NCI-H69 (cell line): ENCODE results near the gene SAMD10.
"Not testable (repeated sequence)": the region's sequence is repeated elsewhere in the genome, so short reads cannot be mapped to it uniquely, and the experiment has no call there.

Experiments used
- DNase-seq: peaks from one replicate; lab custom pipeline; 2025; lab: John Stamatoyannopoulos, UW

Gene SAMD10

DNA sequence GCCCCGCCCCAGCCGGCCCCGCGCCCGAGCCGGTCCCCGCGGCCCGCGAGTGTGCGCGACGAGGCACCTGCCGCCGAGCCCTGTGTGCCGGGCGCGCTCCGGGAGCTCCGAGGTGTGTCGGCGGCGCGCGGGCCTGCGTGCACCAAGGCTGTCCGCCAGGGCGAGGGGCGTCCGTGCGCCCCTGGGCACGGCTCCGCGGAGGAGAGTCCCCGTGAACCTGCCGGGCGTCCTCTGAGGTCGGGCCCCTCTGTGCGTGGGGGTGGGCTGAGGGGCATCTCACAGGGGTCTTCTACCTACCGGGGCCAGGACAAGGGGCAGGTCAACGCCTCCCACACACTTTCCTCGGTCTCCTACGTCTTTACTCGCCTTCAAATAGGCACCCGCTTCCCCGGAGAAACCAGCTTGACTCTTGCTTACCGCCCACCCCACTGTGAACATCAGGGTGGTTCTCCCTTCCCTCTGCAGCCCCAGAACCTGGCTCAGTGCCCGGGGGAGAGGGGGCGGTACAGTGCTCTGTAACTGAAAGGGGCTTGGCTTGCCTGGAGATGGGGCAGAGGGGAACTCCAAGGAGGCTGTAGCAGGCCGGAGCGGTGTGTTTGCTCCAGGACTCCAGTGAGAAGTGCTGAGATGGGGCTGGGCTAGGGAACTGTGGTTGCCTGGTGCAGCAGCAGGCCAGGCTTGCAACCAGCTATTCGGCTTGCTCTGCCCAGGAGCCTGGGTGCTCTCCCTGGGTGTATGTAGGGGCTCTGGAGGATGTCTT is at the start of gene SAMD10:
TSS of gene SAMD10 (minus strand) at position 86 of the 760 bp plus-strand sequence. CDS start 175 bp downstream, outside the sequence.
- DNase-seq = peak; percentile 79

DNA sequence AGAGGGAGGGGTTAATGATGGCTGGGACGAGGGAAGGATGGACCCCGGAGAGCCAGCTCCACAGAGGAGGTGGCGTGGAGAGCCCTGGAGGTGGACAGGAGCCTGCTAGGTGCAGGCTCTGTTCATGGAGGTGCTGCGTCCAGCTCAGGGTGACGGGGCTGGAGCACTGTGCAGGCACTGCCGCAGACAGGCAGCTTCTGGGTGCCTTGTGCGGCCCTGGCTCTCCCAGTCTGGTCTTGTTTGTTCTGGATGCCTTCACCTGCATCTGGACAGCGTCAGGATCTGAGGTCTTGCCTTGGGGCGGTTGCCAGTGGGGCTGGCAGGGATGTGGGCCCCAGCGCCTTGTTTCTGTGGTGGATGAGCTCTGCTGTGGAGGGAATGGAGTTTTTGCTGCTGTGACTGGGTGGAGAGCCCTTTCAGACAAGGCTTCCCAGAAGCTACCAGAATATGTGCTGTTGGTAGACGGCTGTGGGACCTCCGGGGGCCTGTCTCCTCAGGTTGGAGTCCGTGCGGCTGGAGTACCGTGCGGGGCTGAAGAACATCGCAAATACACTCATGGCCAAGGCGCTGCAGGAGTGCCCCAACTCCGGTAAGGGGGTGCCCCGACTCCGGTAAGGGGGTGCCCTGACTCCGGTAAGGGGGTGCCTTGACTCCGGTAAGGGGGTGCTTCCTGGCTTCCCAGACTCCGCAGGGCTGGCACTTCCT is 48.7 kb upstream of the SAMD10 start:
- DNase-seq = no peak

DNA sequence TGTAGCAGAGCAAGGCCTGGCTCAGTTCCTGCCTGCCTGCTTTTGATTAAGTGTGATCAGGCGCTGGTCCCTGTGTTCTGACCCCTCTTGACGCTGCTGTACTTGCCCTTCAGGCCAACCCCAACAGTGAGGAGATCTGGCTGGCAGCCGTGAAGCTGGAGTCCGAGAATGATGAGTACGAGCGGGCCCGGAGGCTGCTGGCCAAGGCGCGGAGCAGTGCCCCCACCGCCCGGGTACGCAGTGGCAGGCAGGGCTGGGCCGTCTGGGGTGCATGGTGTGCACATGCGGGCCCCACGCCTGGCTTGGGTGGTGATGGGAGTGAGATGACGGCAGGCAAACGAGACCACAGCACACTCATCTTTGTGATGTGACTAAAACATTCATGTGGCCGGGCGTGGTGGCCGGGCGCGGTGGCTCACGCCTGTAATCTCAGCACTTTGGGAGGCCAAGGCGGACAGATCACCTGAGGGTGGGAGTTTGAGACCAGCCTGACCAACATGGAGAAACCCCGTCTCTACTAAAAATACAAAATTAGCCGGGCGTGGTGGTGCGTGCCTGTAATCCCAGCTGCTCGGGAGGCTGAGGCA is 46.5 kb upstream of the SAMD10 start:
- no peak for DNase-seq

DNA sequence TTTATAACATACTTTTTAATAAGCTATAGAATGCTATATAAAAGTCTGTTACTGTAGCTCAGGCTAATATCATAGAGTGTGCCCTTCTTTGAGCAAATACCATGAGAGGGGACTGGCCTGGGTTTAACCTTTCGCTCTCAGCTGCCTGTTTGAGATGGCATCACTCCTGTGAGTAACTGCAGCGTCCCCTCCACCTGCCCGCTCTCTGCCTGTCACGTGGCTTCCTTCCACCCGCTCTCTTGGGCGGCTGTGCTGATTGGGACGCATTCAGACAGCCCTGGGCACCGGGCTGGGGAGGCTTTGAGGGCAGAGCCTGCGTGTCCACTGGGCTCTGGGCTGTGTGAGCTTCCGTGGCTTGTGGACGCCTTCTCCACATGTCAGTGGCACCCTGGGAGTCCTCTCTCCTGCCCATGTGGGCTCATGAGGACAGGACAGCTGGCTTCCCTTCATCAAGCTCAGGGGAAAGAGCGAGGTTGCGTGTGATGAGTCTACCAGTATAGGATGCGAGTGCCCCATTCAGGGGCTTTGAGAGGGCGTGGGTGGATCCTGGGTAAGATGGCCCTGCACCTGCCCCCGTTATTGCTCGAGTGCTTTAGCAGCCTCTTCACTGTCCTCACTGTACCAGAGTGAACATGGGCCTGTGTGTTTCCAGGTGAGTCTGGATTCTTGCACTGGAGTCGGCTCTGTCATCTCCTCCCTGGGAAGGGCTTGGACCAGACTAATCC is 45.8 kb upstream of the SAMD10 start:
- DNase-seq = no peak

DNA sequence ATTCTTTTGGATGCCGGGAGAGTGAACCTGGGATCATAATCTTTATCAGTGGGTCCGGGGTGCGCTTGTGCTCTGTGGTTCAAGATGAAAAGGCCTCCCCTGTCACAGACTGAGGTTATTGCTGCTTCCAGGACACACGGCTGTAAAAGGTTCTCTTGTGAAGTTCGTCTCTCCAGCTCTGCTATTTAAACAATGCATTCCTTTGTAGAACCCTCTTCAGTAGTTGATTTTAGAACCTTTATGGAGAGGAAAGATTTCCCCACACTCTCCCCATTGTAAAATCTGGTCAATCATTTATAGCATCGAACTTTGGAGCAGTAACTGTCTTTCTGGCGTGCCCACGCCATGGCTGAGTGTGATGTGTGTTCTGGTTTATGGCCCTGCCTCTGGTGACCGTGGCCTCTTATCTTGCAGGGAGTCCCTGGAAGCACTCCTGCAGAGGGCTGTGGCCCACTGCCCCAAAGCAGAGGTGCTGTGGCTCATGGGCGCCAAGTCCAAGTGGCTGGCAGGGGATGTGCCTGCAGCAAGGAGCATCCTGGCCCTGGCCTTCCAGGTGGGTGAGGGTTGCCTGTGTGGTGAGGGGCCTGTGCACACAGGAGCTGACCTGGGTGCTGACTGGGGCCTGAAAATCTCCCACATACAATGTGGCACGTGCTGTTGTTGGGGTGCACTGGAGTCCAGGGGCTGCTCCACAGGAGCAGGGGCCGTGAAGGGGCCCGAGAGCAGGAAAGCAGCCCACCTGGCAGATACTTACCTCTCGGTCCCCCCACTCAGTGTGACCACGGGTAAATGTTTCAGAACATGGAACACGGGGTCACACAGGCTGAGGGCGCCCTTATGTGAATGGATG is 44.9 kb upstream of the SAMD10 start:
- DNase-seq = no peak

DNA sequence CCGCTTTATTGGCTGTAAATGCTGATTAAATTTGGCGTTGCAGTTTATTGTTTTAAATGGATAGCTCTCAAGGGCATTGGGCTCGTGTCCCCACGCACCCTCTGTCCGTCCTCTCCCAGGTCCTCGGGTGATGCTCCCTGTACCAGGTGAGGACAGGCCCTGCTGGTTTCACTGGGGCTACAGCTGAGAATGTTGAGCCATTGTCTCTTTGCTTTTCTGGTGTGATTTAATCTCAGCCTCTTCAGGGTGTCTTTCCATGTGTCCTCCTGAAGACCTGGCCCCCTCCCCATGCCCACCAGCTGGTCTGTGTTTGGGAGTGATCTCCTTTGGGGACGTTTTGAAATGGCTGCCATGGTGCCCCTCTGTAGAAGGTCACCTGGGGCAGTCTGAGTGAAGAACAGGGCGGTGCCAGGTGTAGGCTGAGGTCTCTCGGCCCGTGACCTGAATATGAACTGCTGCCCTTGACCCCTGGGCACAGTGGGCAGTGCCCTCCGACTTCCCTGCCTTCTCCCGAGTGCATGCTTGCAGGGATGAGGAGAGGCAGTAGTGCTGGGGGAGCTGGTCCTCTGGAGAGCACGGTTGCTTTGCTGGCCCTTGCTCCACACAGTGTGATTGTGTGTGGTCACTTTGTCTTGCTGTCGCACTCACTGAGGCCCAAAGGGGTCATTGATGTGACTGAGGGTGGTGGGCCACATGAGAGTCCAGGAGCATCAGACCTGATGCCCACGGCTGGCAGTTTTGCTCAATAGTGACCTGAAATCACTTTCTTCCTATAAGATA is 44.1 kb upstream of the SAMD10 start:
- DNase-seq = no peak

DNA sequence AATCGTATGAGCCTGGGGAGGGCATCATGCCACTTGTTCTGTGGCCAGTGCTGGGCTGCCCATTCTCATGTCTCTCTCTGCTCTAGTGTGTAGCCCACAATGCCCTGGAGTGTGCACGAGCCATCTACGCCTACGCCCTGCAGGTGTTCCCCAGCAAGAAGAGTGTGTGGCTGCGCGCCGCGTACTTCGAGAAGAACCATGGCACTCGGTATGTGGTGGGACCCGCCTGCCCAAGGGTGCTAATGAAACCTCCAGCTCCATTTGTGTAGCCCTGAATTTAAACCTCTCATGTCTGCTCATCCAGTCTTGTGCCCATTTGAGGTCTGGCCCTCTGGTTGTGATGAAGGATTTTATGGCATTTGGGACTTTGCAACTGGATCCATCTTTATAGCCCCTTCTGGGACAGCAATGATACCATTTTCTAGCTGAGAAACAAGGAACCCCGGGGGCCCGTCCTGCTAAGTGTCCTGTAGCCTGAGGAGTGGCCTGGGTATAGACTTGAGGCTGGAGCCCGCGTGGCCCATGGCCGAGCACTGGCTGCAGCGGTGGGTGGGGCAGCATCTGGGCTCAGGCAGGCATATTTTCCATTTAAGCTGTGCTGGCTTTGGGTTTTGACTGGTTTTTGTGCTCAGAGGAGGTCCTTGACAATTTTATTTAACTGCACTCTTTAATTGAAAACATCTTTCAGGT is 43.4 kb upstream of the SAMD10 start:
- DNase-seq = no peak

DNA sequence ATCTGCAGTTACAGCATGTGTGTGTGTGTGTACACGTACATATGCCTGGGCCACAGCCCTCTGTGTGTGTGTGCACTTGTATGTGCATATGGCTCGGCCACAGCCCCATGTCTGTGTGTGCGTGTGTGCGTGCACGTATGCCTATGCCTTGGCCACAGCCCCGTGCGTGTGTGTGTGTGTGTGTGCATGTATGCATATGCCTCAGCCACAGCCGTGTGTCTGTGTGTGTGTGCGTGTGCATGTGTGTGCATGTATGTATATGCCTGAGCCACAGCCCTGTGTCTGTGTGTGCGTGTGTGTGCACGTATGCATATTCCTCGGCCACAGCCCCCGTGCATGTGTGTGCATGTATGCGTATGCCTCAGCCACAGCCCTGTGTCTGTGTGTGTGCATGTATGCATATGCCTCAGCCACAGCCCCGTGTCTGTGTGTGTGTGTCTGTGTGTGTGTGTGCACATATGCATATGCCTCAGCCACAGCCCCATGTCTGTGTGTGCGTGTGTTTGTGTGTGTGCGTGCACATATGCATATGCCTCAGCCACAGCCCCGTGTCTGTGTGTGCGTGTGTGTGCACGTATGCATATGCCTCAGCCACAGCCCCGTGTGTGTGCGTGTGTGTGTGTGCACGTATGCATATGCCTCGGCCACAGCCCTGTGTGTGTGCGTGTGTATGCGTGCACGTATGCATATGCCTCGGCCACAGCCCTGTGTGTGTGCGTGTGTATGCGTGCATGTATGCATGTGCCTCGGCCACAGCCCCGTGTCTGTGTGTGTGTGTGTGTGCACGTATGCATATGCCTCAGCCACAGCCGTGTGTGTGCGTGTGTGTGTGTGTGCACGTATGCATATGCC is 41.9 kb upstream of the SAMD10 start:
- DNase-seq = no peak

DNA sequence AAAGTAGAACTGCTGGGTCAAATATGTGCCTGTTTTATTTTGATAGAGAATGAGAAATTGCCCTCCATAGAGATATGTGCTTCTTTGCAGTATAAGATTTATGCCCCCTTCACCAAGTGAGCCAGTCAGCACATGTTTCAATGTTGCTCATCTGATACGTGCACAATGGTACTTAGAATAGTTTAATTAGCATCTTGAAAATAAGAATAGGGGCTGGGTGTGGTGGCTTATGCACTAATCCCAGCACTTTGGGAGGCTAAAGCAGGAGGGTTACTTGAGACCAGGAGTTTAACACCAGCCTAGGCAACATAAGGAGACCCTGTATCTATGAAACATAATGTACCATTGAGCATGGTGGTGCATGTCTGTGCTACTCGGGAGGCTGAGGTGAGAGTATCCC is 36.2 kb upstream of the SAMD10 start:
- no peak for DNase-seq

DNA sequence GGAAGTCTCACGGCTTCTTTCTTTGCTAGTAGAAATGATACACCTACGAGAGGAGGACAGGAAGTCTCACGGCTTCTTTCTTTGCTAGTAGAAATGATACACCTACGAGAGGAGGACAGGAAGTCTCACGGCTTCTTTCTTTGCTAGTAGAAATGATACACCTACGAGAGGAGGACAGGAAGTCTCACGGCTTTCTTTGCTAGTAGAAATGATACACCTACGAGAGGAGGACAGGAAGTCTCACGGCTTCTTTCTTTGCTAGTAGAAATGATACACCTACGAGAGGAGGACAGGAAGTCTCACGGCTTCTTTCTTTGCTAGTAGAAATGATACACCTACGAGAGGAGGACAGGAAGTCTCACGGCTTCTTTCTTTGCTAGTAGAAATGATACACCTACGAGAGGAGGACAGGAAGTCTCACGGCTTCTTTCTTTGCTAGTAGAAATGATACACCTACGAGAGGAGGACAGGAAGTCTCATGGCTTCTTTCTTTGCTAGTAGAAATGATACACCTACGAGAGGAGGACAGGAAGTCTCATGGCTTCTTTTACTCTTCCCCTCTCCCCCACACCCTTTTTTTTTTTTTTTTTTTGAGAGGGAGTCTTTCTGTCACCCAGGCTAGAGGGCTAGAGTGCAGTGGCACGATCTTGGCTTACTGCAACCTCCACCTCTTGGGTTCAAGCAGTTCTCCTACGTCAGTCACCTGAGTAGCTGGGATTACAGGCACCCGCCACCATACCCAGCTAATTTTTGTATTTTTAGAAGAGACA is 33.1 kb upstream of the SAMD10 start:
- not testable (repeated sequence) for DNase-seq

DNA sequence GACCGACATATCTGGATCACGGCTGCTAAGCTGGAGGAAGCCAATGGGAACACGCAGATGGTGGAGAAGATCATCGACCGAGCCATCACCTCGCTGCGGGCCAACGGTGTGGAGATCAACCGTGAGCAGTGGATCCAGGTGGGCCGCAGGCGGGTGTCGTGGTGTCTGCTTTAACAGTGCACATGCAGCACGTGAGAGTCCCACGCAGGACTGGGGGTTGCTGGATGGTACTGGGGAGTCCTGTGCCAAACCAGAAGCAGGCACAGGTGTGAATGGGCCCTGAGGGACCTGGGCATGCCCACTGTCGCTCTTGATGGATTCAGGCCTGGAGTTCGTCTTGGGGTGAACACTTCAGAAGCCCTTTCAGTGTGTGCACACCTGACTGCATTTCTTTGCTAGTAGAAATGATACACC is 31.9 kb upstream of the SAMD10 start:
- DNase-seq = no peak

DNA sequence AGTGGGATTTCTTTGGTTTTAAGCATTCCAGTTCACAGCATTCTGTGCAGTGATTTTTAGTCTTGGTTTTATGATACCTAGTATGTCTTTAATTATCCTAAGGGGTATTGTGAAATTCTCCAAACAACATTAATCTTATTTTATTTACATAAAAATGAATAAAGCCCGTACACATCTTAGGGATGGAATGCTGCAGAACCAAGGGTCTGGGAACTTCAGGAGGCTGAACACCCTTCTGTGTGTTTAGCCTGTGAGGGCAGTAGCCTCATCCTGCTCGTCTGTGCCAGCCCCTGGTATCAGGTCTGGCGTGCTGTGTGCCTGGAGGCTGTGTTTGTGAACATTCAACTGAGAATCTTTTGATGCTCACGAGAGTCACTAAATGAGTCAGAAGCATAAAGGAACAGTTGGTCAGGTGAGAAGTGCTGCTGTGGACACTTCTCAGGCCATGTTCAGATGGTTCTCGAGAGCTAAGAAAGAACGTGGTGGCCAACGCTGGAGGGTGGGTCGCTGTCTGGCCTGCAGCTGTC is 31.3 kb upstream of the SAMD10 start:
- DNase-seq = no peak

DNA sequence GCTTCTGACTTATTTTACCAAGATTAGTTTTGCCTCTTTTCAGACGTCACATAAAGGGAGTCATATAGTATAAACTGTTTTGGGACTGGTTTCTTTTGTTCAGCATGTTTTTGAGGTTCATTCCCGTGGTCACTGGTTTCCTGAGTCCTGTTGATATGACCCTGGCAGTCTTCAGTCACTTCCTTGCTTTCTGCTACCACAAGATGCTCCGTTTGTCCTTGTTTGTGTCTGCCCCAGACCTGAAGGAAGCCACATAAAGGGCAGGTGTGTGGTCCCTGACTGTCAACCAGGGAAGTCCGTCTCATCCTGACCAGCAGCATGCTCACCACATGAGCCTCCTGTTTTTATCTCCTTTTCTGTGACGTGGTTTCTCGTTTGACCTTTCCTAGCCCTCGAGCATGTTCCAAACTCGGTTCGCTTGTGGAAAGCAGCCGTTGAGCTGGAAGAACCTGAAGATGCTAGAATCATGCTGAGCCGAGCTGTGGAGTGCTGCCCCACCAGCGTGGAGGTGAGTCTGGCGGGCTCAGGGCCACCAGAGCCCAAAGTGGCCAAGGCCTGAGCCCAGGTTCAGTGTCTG is 30.5 kb upstream of the SAMD10 start:
- DNase-seq = no peak

DNA sequence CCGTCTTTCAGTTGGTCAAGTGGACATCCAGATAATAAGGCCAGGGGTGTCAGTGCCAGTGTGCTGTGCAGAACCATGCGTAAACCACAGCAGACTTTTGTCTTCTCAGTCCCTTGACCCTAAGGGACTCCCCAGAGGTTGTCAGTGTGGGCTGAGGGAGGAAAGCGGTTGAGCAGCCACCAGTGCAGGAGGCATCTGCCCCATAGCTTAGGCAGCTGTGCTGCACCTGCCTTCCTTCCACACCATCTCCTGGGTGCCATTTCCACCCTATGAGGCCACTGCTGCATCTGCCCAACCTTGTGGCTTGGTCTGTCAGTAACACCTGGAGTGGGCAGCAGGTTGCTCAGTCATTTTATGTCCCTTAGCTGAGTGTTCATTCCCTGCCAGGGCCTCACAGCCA is 27.5 kb upstream of the SAMD10 start:
- DNase-seq = peak; percentile 91

DNA sequence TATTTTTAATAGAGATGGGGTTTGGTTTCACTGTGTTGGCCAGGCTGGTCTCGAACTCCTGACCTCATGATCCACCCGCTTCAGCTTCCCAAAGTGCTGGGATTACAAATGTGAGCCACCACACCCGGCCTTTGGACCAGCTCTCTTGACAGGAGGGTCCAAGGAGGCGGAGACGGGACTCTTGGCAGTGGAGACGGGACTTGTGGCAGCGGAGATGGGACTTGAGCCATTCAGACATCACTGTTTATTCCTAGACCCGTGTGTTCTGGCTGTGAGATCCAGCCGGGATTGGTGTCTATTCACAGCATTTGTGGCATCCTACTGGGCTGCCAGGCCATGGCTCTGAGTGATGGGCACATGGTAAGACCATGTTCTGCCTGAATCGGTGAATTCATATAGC is 27.0 kb upstream of the SAMD10 start:
- DNase-seq = no peak

DNA sequence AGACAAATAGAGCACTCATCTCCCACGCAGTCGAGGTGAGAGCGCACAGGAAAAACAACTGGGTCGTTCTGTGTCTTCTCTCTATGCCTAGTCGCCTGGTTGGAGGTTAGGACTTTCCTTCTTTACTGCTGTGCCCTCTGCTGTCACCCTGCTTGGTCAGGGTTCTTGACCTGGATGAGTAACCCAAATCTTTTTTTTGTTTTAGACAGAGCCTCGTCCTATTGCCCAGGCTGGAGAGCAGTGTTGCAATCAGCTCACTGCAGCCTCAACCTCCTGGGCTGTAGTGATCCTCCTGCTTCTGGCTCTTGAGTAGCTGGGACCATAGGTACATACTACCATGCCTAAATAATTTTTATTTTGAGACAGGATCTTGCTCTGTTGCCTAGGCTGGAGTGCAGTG is 26.0 kb upstream of the SAMD10 start:
- no peak for DNase-seq

DNA sequence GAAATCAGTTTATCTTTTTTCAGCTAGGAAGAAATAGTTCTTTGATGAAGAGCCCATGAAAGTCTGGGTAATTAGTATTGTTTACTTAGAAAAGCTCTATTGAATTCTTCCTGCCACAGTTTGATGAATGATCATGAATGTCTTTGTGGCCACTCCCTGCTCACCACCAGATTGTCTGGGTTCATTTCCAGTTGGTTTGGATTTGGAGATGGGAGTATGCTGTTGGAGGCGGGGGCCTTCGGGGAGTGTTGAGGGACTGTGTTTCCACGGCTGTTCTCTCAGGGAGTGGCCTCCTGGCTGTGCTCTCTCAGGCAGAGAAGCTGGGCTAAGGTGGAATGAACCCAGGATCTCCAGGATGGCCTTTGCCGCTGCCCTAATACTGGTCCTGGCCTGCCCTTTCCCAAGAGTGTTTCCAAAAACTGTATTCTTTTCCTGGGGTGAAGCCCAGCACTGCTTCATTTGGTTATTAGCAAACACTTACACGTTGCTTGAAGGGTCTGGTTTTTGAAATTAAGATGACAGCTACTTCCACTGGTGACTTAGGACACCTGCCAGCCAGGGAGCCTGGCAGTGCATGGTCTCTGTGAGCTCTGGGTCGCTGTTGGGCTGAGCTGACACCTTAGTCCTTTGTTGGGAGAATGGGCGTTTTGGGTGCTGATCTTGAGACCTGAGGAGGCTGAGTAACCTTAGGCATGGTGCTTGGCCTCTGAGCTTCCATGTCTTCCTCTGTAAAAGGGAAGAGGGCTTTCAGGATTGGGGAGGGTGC is 24.7 kb upstream of the SAMD10 start:
- peak; percentile 84 for DNase-seq
